HEK293T (cell line): Measurements from ENCODE around the gene C16orf78.

Experiments used
- BHLHE40 ChIP-seq: fragments of 450-650 bp; IDR thresholded peaks from 2 replicates; pipeline ENCODE4 v1.6.1; 2016; ENCODE audit warnings: mild to moderate bottlenecking, moderate library complexity, borderline replicate concordance
- ELF4 ChIP-seq: fragments of 450-650 bp; IDR thresholded peaks from 2 replicates; pipeline ENCODE4 v1.6.1; 2017; ENCODE audit warnings: antibody characterized with exemption
- FOXA1 ChIP-seq: fragments of 450-650 bp; IDR thresholded peaks from 2 replicates; pipeline ENCODE4 v1.6.1; 2016; ENCODE audit warnings: mild to moderate bottlenecking
- FOXK2 ChIP-seq: fragments of 450-650 bp; IDR thresholded peaks from 2 replicates; pipeline ENCODE4 v1.6.1; 2016; ENCODE audit warnings: mild to moderate bottlenecking
- FOXM1 ChIP-seq: fragments of 450-650 bp; IDR thresholded peaks from 2 replicates; pipeline ENCODE4 v1.6.1; 2017; ENCODE audit warnings: mild to moderate bottlenecking, borderline replicate concordance
- HDGF ChIP-seq: fragments of 450-650 bp; IDR thresholded peaks from 2 replicates; pipeline ENCODE4 v1.6.1; 2017; ENCODE audit warnings: antibody characterized with exemption, borderline replicate concordance
- L3MBTL2 ChIP-seq: fragments of 450-650 bp; conservative IDR thresholded peaks from 2 replicates; pipeline ENCODE4 v1.6.1; 2016; ENCODE audit warnings: mild to moderate bottlenecking
- LEF1 ChIP-seq: fragments of 450-650 bp; IDR thresholded peaks from 2 replicates; pipeline ENCODE4 v1.6.1; 2017; ENCODE audit warnings: mild to moderate bottlenecking, borderline replicate concordance
- NFRKB ChIP-seq: fragments of 450-650 bp; IDR thresholded peaks from 2 replicates; pipeline ENCODE4 v1.6.1; 2016; ENCODE audit warnings: mild to moderate bottlenecking, moderate library complexity
- SP1 ChIP-seq: fragments of 450-650 bp; IDR thresholded peaks from 2 replicates; pipeline ENCODE4 v1.6.1; 2017
- SUZ12 ChIP-seq: fragments of 450-650 bp; IDR thresholded peaks from 2 replicates; pipeline ENCODE4 v1.6.1; 2016; ENCODE audit warnings: mild to moderate bottlenecking
- TARDBP ChIP-seq: fragments of 450-650 bp; IDR thresholded peaks from 2 replicates; pipeline ENCODE4 v1.6.1; 2016
- ZNF384 ChIP-seq: fragments of 450-650 bp; IDR thresholded peaks from 2 replicates; pipeline ENCODE4 v1.6.1; 2016
- TF ChIP-seq, protein P1 (sequence below): fragments of 450-650 bp; IDR thresholded peaks from 2 replicates; pipeline ENCODE4 v1.6.1; 2016

DNA sequence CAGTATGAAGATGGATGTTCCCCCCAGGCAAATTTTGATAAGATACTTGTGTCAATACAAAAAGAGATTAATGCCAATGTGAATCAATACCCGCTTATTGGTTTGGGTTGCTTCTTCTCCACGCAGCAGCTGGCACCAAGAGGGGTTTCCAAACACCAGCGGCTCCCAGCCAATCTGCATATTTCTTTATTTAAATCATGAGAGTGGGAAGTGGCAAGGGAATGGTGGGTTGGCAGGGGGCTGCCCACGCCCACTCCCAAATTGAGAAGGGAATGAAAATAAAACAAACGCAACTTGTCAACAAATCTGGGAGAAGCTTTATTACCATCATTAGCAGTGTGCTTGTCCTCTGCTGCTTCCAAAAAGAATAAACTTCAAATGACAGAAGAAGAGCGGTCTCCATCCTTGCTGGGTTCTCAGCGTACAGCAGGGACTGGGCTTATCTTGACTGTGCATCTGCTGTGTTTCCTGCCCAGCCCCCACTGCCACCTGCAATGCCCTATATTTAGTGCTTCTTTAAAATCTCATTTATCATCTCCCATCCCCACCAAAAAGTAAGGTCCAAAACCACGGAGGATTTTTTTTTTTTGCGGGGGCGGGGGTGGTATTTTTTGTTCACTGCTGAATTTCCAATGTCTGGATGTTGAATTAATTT lies 34.9 kb upstream of the C16orf78 start:
- TF ChIP-seq FOXK2 (no peak), FOXA1 (no peak), ELF4 (no peak), NFRKB (no peak), FOXM1 (no peak), HDGF (no peak), BHLHE40 (no peak), SP1 (no peak), LEF1 (no peak), TARDBP (no peak), SUZ12 (no peak), L3MBTL2 (no peak), ZNF384 (no peak)
- TF ChIP-seq, protein P1, sequence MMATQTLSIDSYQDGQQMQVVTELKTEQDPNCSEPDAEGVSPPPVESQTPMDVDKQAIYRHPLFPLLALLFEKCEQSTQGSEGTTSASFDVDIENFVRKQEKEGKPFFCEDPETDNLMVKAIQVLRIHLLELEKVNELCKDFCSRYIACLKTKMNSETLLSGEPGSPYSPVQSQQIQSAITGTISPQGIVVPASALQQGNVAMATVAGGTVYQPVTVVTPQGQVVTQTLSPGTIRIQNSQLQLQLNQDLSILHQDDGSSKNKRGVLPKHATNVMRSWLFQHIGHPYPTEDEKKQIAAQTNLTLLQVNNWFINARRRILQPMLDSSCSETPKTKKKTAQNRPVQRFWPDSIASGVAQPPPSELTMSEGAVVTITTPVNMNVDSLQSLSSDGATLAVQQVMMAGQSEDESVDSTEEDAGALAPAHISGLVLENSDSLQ, result no peak
